IMR-90 (cell line): ENCODE data around the gene SMIM24.

Experiments used
- FOS ChIP-seq: fragments of 150-350 bp; IDR thresholded peaks from 2 replicates; pipeline ENCODE4 v1.6.1; 2016; ENCODE audit warnings: low read depth, low read length
- MAZ ChIP-seq: IDR thresholded peaks from 2 replicates; pipeline ENCODE4 v1.6.1; 2012; ENCODE audit warnings: low read depth, mild to moderate bottlenecking, low read length, improper control_type of control experiment, moderate library complexity, borderline replicate concordance
- MXI1 ChIP-seq: IDR thresholded peaks from 2 replicates; pipeline ENCODE4 v1.6.1; 2012; ENCODE audit warnings: low read depth, mild to moderate bottlenecking, low read length, moderate library complexity, borderline replicate concordance
- POLR2A ChIP-seq: IDR thresholded peaks from 2 replicates; pipeline ENCODE4 v1.6.1; 2012; ENCODE audit warnings: mild to moderate bottlenecking, low read depth, low read length
- RCOR1 ChIP-seq: IDR thresholded peaks from 2 replicates; pipeline ENCODE4 v1.6.1; 2012; ENCODE audit warnings: mild to moderate bottlenecking, low read length, improper control_type of control experiment; ENCODE audit not compliant: insufficient replicate concordance
- RFX5 ChIP-seq: IDR thresholded peaks from 2 replicates; pipeline ENCODE4 v1.8.0; 2012; ENCODE audit warnings: low read depth, mild to moderate bottlenecking, low read length, moderate library complexity
- SMC3 ChIP-seq: fragments of 150-350 bp; IDR thresholded peaks from 2 replicates; pipeline ENCODE4 v1.6.1; 2016; ENCODE audit warnings: low read depth, mild to moderate bottlenecking, antibody characterized with exemption, low read length, moderate library complexity
- TF ChIP-seq, protein P1 (sequence below): conservative IDR thresholded peaks from 2 replicates; pipeline ENCODE4 v1.5.1; 2012; ENCODE audit warnings: mild to moderate bottlenecking, low read depth, low read length, improper control_type of control experiment
- TF ChIP-seq, protein P2 (sequence below): fragments of 150-350 bp; IDR thresholded peaks from 2 replicates; pipeline ENCODE4 v1.6.1; 2017; ENCODE audit warnings: mild to moderate bottlenecking, antibody characterized with exemption, low read length, low read depth

DNA sequence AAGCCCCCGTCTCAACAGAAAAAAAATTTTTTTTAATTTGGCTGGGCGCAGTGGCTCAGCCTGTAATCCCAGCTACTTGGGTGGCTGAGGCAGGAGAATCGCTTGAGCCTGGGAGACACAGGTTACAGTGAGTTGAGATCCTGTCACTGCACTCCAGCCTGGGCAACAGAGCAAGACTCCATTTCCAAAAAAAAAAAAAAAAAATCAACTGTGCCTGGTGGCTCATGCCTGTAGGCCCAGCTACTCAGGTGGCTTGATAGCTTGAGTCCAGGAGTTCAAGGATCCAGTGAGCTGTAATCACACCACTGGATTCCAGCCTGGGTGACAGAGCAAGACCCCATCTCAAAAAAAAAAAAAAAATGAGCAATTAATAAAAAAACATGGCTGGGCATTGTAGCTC lies 21.5 kb upstream of the SMIM24 start:
- TF ChIP-seq POLR2A: no peak
- TF ChIP-seq, protein P1, sequence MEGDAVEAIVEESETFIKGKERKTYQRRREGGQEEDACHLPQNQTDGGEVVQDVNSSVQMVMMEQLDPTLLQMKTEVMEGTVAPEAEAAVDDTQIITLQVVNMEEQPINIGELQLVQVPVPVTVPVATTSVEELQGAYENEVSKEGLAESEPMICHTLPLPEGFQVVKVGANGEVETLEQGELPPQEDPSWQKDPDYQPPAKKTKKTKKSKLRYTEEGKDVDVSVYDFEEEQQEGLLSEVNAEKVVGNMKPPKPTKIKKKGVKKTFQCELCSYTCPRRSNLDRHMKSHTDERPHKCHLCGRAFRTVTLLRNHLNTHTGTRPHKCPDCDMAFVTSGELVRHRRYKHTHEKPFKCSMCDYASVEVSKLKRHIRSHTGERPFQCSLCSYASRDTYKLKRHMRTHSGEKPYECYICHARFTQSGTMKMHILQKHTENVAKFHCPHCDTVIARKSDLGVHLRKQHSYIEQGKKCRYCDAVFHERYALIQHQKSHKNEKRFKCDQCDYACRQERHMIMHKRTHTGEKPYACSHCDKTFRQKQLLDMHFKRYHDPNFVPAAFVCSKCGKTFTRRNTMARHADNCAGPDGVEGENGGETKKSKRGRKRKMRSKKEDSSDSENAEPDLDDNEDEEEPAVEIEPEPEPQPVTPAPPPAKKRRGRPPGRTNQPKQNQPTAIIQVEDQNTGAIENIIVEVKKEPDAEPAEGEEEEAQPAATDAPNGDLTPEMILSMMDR: no peak
- TF ChIP-seq, protein P2, sequence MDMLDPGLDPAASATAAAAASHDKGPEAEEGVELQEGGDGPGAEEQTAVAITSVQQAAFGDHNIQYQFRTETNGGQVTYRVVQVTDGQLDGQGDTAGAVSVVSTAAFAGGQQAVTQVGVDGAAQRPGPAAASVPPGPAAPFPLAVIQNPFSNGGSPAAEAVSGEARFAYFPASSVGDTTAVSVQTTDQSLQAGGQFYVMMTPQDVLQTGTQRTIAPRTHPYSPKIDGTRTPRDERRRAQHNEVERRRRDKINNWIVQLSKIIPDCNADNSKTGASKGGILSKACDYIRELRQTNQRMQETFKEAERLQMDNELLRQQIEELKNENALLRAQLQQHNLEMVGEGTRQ: no peak
- TF ChIP-seq RFX5: no peak
- no peak for TF ChIP-seq SMC3
- TF ChIP-seq MXI1: no peak
- no peak for TF ChIP-seq MAZ
- TF ChIP-seq RCOR1: no peak
- no peak for TF ChIP-seq FOS
